Endothelial cell of umbilical vein (primary cell): Measurements from ENCODE around the gene CHRM2. TPM values are rescaled to one million over a fixed set of nuclear protein-coding genes. Genes with fewer than 3 reads are reported as not detected.

Source experiments
- BruUV-seq: library from RNA; stranded (reverse); fragments of 400-500 nt; replicated peaks from 2 replicates; lab custom pipeline; 2021; lab: Mats Ljungman, UMichigan
- CTCF ChIA-PET: fragments of 300-600, 350-600 bp; sonication (Branson Sonifier 250); formaldehyde crosslinking; loops from one replicate; lab custom pipeline; 2021; ENCODE audit warnings: antibody characterized with exemption, inconsistent platforms; lab: Charles Lee
- POLR2A ChIA-PET: fragments of 300-600, 350-600 bp; sonication (Branson Sonifier 250); formaldehyde crosslinking; loops from one replicate; lab custom pipeline; 2021; ENCODE audit warnings: antibody characterized with exemption, inconsistent platforms; lab: Charles Lee
- DNase-seq: peaks from one replicate; pipeline ENCODE4 v3.0.0-alpha.2; 2011; ENCODE audit warnings: low read depth, low spot score
- FAIRE-seq: peaks from 2 replicates; lab custom pipeline; 2011; peaks lifted over from hg19 to GRCh38; lab: Jason Lieb, UNC
- H2AFZ ChIP-seq: 2 replicates; pipeline ENCODE4 v1.6.0; 2012; ENCODE audit warnings: low read depth, low read length, control low read depth, inconsistent platforms
- H3K27ac ChIP-seq: 2 replicates; pipeline ENCODE4 v1.5.1; 2011; ENCODE audit warnings: low read depth, mild to moderate bottlenecking, control low read depth, low read length, moderate library complexity; ENCODE audit not compliant: insufficient read depth
- H3K27me3 ChIP-seq, 2 experiments: 2 replicates each; pipeline versions ENCODE4 v1.6.0 to v1.6.1; 2011; ENCODE audit warnings: low read length in 2 of 2, mixed read lengths in 1 of 2; ENCODE audit not compliant: control insufficient read depth in 2 of 2, insufficient read depth in 2 of 2
- H3K36me3 ChIP-seq, 2 experiments: 2 replicates in 1 of 2; 3 replicates in 1 of 2; pipeline ENCODE4 v1.5.1; 2011; ENCODE audit warnings: low read length in 2 of 2, mild to moderate bottlenecking in 1 of 2, moderate library complexity in 1 of 2; ENCODE audit not compliant: control insufficient read depth in 2 of 2, insufficient read depth in 2 of 2; ENCODE audit errors: extremely low read depth in 1 of 2
- H3K4me1 ChIP-seq: 3 replicates; pipeline ENCODE4 v1.5.1; 2011; ENCODE audit warnings: mild to moderate bottlenecking, low read length; ENCODE audit not compliant: control insufficient read depth, insufficient read depth; ENCODE audit errors: extremely low read depth
- H3K4me2 ChIP-seq: 2 replicates; pipeline ENCODE4 v1.6.1; 2011; ENCODE audit warnings: low read length, control low read depth, mixed read lengths; ENCODE audit not compliant: insufficient read depth
- H3K4me3 ChIP-seq, 3 experiments: fragments of 200-600 bp in 1 of 3; sonication (generic), shearing (Covaris generic) in 1 of 3; replicated peaks in 1 of 3; 2 replicates each; pipeline ENCODE4 v1.5.1; 2011 to 2016; ENCODE audit warnings: control low read depth in 3 of 3, low read length in 3 of 3, mild to moderate bottlenecking in 2 of 3, inconsistent platforms in 1 of 3, low read depth in 1 of 3, moderate library complexity in 1 of 3; ENCODE audit not compliant: insufficient read depth in 1 of 3
- H3K79me2 ChIP-seq: 2 replicates; pipeline ENCODE4 v1.6.0; 2012; ENCODE audit warnings: low read length, inconsistent platforms; ENCODE audit not compliant: control insufficient read depth, insufficient read depth
- H3K9ac ChIP-seq: replicated peaks from 2 replicates; pipeline ENCODE3; 2011; ENCODE audit warnings: low read length, control low read depth; ENCODE audit not compliant: insufficient read depth; ENCODE audit errors: extremely low read depth
- H3K9me1 ChIP-seq: replicated peaks from 3 replicates; pipeline ENCODE4 v1.6.0; 2011; ENCODE audit warnings: mild to moderate bottlenecking, low read length; ENCODE audit not compliant: control insufficient read depth, insufficient read depth; ENCODE audit errors: extremely low read depth
- H3K9me3 ChIP-seq: replicated peaks from 2 replicates; pipeline ENCODE4 v1.5.1; 2012; ENCODE audit warnings: low read length, inconsistent platforms; ENCODE audit not compliant: control insufficient read depth, insufficient read depth
- H4K20me1 ChIP-seq: replicated peaks from 2 replicates; pipeline ENCODE3; 2011; ENCODE audit warnings: mild to moderate bottlenecking, low read length; ENCODE audit not compliant: control insufficient read depth, insufficient read depth; ENCODE audit errors: extremely low read depth
- EZH2 ChIP-seq: IDR thresholded peaks from 2 replicates; pipeline ENCODE4 v1.6.1; 2012; ENCODE audit warnings: borderline replicate concordance, low read depth, mild to moderate bottlenecking, moderate library complexity, low read length, inconsistent platforms; ENCODE audit not compliant: severe bottlenecking
- FOS ChIP-seq: IDR thresholded peaks from 2 replicates; pipeline ENCODE4 v1.6.1; 2011; ENCODE audit warnings: mild to moderate bottlenecking, low read length, moderate library complexity, borderline replicate concordance; ENCODE audit not compliant: insufficient read depth
- GATA2 ChIP-seq: IDR thresholded peaks from 2 replicates; pipeline ENCODE4 v1.7.0; 2011; ENCODE audit warnings: low read depth, mild to moderate bottlenecking, moderate library complexity, mixed read lengths, low read length; ENCODE audit not compliant: insufficient read length, insufficient read depth
- JUN ChIP-seq: IDR thresholded peaks from 2 replicates; pipeline ENCODE4 v1.6.1; 2011; ENCODE audit warnings: borderline replicate concordance, low read depth; ENCODE audit not compliant: insufficient read length, insufficient read depth
- MYC ChIP-seq: IDR thresholded peaks from one replicate; pipeline ENCODE4 v1.6.1; 2011; ENCODE audit warnings: mild to moderate bottlenecking, low read depth, low read length
- POLR2A ChIP-seq: IDR thresholded peaks from 2 replicates; pipeline ENCODE4 v1.6.1; 2012; ENCODE audit warnings: low read depth, mild to moderate bottlenecking, control low read depth, low read length
- POLR2AphosphoS5 ChIP-seq: IDR thresholded peaks from 2 replicates; pipeline ENCODE4 v1.6.1; 2012; ENCODE audit warnings: low read depth, mild to moderate bottlenecking, control low read depth, low read length, moderate library complexity; ENCODE audit not compliant: insufficient read depth
- dilution Hi-C: fragments of 300-500 bp; cut with MboI; formaldehyde crosslinking; loops from one replicate; pipeline ENCODE4 v1.15.0; 2019; ENCODE audit warnings: low sequenced_read_pairs; ENCODE audit not compliant: extremely low pct_ligation_motif_present
- intact Hi-C: fragments of 100-400 bp; cut with micrococcal nuclease; formaldehyde crosslinking; loops from one replicate; pipeline ENCODE4 v1.10.0; 2022
- polyA plus RNA-seq, 4 experiments: library from polyadenylated mRNA; depleted of rRNA in 3 of 4; stranded (reverse) in 3 of 4; unstranded in 1 of 4; fragments of >200 nt; gene quantifications; 2 replicates each; pipeline versions ENCODE4 v1.2.1 to v1.2.3, GENCODE V29; 2011 to 2012; ENCODE audit warnings: missing spikeins in 1 of 4
- total RNA-seq: library from RNA; stranded (reverse); gene quantifications from 2 replicates; pipeline ENCODE4 v1.2.3, GENCODE V29; 2021
- TF ChIP-seq, protein P1 (sequence below): IDR thresholded peaks from 2 replicates; pipeline ENCODE4 v1.6.1; 2011; ENCODE audit not compliant: insufficient read depth, insufficient read length
- TF ChIP-seq, protein P2 (sequence below), 2 donors: IDR thresholded peaks; 1 replicate in 1 of 2; 2 replicates in 1 of 2; pipeline ENCODE4 v1.5.1; 2011; ENCODE audit warnings: low read length in 2 of 2, mild to moderate bottlenecking in 2 of 2, moderate library complexity in 2 of 2, control low read depth in 1 of 2, inconsistent platforms in 1 of 2, low read depth in 1 of 2; ENCODE audit not compliant: insufficient read depth in 1 of 2; ENCODE audit errors: extremely low read depth in 1 of 2

The CHRM2 gene
- total and polyA plus RNA-seq, 2 donors (not counting 3 experiments of a cell fraction or from before 2014, with no cell fraction given), result not detected

DNA sequence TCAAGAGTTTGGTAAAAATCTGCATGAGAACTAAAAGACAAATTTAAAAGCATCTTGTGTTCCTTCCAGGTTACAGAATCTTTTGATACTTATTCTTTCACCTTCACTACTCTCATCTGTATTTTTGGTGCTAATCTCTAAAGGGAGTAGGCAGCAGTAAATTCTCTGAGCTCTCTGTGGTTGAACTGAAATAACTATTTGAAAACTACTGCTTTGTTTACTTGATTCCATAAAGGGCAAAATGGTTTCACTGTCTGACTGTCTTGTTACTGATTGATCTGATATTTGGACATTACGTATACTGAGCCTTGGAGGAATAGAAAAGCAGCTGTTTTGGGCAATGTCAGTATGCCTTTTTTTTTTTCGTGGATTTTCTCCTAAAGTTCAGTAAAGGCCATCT, 103.3 kb downstream of the CHRM2 start:
- Histone ChIP-seq H2AFZ (no peak overlapping the region), H3K27ac (no peak overlapping the region), H3K9ac (no peak overlapping the region), H4K20me1 (no peaks in the 10 kb centered on the region), H3K4me2 (no peak overlapping the region), H3K4me3 (no peak overlapping the region), H3K27me3 (no peaks in the 10 kb centered on the region), H3K4me1 (no peaks in the 10 kb centered on the region), H3K36me3 (no peaks in the 10 kb centered on the region), H3K9me1 (no peaks in the 10 kb centered on the region), H3K79me2 (no peaks in the 10 kb centered on the region), H3K9me3 (no peaks in the 10 kb centered on the region)
- POLR2A ChIA-PET, result no interaction called here
- CTCF ChIA-PET, result no interaction called here
- FAIRE-seq, result no peak
- DNase-seq, result no peak
- dilution Hi-C loops (no loop called here), intact Hi-C loops (no loop called here)
- BruUV-seq, result no TSS peak
- TF ChIP-seq FOS (no peak), MYC (no peak), GATA2 (no peak), POLR2AphosphoS5 (no peak), POLR2A (no peak), EZH2 (no peak), JUN (no peak)
- TF ChIP-seq, protein P1, sequence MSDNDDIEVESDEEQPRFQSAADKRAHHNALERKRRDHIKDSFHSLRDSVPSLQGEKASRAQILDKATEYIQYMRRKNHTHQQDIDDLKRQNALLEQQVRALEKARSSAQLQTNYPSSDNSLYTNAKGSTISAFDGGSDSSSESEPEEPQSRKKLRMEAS, result no peak
- TF ChIP-seq, protein P2, sequence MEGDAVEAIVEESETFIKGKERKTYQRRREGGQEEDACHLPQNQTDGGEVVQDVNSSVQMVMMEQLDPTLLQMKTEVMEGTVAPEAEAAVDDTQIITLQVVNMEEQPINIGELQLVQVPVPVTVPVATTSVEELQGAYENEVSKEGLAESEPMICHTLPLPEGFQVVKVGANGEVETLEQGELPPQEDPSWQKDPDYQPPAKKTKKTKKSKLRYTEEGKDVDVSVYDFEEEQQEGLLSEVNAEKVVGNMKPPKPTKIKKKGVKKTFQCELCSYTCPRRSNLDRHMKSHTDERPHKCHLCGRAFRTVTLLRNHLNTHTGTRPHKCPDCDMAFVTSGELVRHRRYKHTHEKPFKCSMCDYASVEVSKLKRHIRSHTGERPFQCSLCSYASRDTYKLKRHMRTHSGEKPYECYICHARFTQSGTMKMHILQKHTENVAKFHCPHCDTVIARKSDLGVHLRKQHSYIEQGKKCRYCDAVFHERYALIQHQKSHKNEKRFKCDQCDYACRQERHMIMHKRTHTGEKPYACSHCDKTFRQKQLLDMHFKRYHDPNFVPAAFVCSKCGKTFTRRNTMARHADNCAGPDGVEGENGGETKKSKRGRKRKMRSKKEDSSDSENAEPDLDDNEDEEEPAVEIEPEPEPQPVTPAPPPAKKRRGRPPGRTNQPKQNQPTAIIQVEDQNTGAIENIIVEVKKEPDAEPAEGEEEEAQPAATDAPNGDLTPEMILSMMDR (IDR thresholded peaks at IDR 0.05; ENCODE audit: extremely low read depth in 1 of 2, insufficient read depth in 1 of 2, low read depth in 1 of 2, low read length in 2 of 2), result no peak
